ENCODE measurements around the gene COPS7A. TPM values are rescaled to one million over a fixed set of nuclear protein-coding genes. Genes with fewer than 3 reads are reported as not detected.

The COPS7A gene
- total RNA-seq, 1 donor from 2014 or later = 35.8 TPM

GRCh38 chr12:6716874-6717437, 6.9 kb upstream of the COPS7A start:
- H3K9me3 Mint-ChIP-seq = no peaks in the 10 kb centered on the region
- ATAC-seq (ENCODE audit: low read depth) (no peak), DNase-seq (no peak)
- TF ChIP-seq CTCF (IDR thresholded peaks at IDR 0.05) = no peak
- no peak overlapping the region for H3K4me3 Mint-ChIP-seq
- no peak overlapping the region for H3K27ac Mint-ChIP-seq
- H3K4me1 Mint-ChIP-seq = no peaks in the 10 kb centered on the region
- ChIA-PET POLR2A (interaction anchor here (0.7 kb wide), 1 partner anchor 16 kb away, joined by 3 read pairs; no protein-coding TSS in a partner anchor), CTCF (no interaction called here)
- intact Hi-C loops (cut with micrococcal nuclease) = no loop called here
- no peaks in the 10 kb centered on the region for H3K36me3 Mint-ChIP-seq (ENCODE audit: low read depth)
- H3K27me3 Mint-ChIP-seq = peaks cover 9% of the 10 kb centered on the region

GRCh38 chr12:6722863-6723262, 983 bp upstream of the COPS7A start:
- H3K4me1 Mint-ChIP-seq = peaks cover 19% of the 10 kb centered on the region
- H3K9me3 Mint-ChIP-seq = no peaks in the 10 kb centered on the region
- no peak for DNase-seq
- ChIA-PET CTCF (interaction anchor here (0.9 to 2.6 kb wide), 5 partner anchors 23 to 44 kb away, joined by 3 to 12 read pairs (median 5); no protein-coding TSS in a partner anchor), POLR2A (interaction anchor here (0.6 to 3.8 kb wide), 15 partner anchors 14 to 248 kb away, joined by 3 to 232 read pairs (median 13); partner anchors contain the start of genes C12orf57, CDCA3, CHD4 and GAPDH)
- H3K27ac Mint-ChIP-seq = no peak overlapping the region
- H3K36me3 Mint-ChIP-seq (ENCODE audit: low read depth) = peaks cover 17% of the 10 kb centered on the region
- TF ChIP-seq CTCF (IDR thresholded peaks at IDR 0.05) = no peak
- ATAC-seq (ENCODE audit: low read depth) = no peak
- intact Hi-C loops (cut with micrococcal nuclease) = loop anchor here (1.0 to 2.0 kb wide), 2 partner anchors 14 to 466 kb away; partner anchors contain the start of gene PEX5
- no peak overlapping the region for H3K4me3 Mint-ChIP-seq
- H3K27me3 Mint-ChIP-seq = no peaks in the 10 kb centered on the region

GRCh38 chr12:6724409-6724797, 557 bp downstream of the COPS7A start:
- no peak for TF ChIP-seq CTCF (IDR thresholded peaks at IDR 0.05)
- H3K9me3 Mint-ChIP-seq = no peaks in the 10 kb centered on the region
- H3K36me3 Mint-ChIP-seq (ENCODE audit: low read depth) = peaks cover 32% of the 10 kb centered on the region
- POLR2A ChIA-PET = interaction anchor here (0.6 to 3.8 kb wide), 37 partner anchors 12 to 1242 kb away, joined by 3 to 232 read pairs (median 6); partner anchors contain the start of genes C12orf57, CDCA3, CHD4 and GAPDH
- no peaks in the 10 kb centered on the region for H3K27me3 Mint-ChIP-seq
- CTCF ChIA-PET = interaction anchor here (1.0 to 2.6 kb wide), 9 partner anchors 10 to 198 kb away, joined by 4 to 13 read pairs (median 4); partner anchors contain the start of genes MLF2 and ZNF384
- DNase-seq (no peak), ATAC-seq (ENCODE audit: low read depth) (peak; percentile 22)
- intact Hi-C loops (cut with micrococcal nuclease) = loop anchor here (1.0 to 2.0 kb wide), 9 partner anchors 21 to 246 kb away; partner anchors contain the start of genes CHD4, EMG1, ING4 and MLF2
- peak overlapping the region; percentile 96 for H3K27ac Mint-ChIP-seq
- H3K4me3 Mint-ChIP-seq = peak overlapping the region; percentile 89
- peaks cover 19% of the 10 kb centered on the region for H3K4me1 Mint-ChIP-seq

GRCh38 chr12:6725350-6725749, 1.5 kb downstream of the COPS7A start:
- no peak overlapping the region for H3K4me3 Mint-ChIP-seq
- ChIA-PET POLR2A (interaction anchor here (2.2 to 3.8 kb wide), 5 partner anchors 28 to 212 kb away, joined by 17 to 232 read pairs (median 76); partner anchors contain the start of genes CHD4, MLF2 and ZNF384), CTCF (interaction anchor here (0.8 to 1.8 kb wide), 2 partner anchors 9 to 147 kb away, joined by 3 to 4 read pairs; no protein-coding TSS in a partner anchor)
- peaks cover 25% of the 10 kb centered on the region for H3K4me1 Mint-ChIP-seq
- no peaks in the 10 kb centered on the region for H3K9me3 Mint-ChIP-seq
- peaks cover 42% of the 10 kb centered on the region for H3K36me3 Mint-ChIP-seq (ENCODE audit: low read depth)
- DNase-seq = no peak
- no peak overlapping the region for H3K27ac Mint-ChIP-seq
- intact Hi-C loops (cut with micrococcal nuclease) = loop anchor here (2.0 kb wide), 1 partner anchor 29 kb away; no protein-coding TSS in a partner anchor
- H3K27me3 Mint-ChIP-seq = no peaks in the 10 kb centered on the region
- TF ChIP-seq CTCF (IDR thresholded peaks at IDR 0.05) = no peak
- ATAC-seq (ENCODE audit: low read depth) = no peak

- intact Hi-C loops (cut with micrococcal nuclease) = no loop called here
- Mint-ChIP-seq H3K4me1 (peaks cover 19% of the 10 kb centered on the region), H3K27me3 (no peaks in the 10 kb centered on the region), H3K9me3 (no peaks in the 10 kb centered on the region), H3K36me3 (ENCODE audit: low read depth) (peaks cover 60% of the 10 kb centered on the region), H3K4me3 (no peak overlapping the region), H3K27ac (no peak overlapping the region)
- ChIA-PET POLR2A (interaction anchor here (1.1 kb wide), 1 partner anchor 24 kb away, joined by 3 read pairs; the partner anchor contains the start of gene MLF2), CTCF (no interaction called here)
- no peak for DNase-seq
- ATAC-seq (ENCODE audit: low read depth) = no peak
- TF ChIP-seq CTCF (IDR thresholded peaks at IDR 0.05) = no peak
Measured at GRCh38 chr12:6729186-6729585, 5.3 kb downstream of the COPS7A start.

All from activated B cell treated with CpG ODN at 0.5 μM for 24 hours (primary cell).